Prostate gland (tissue), 2 donors: ENCODE data around the gene RNASEH2B.

Experiments
- CTCF ChIP-seq, 4 experiments: fragments of 200-600 bp in 2 of 4; fragments of 450-650 bp in 2 of 4; sonication (generic) in 2 of 4; IDR thresholded peaks; 1 replicate in 3 of 4; 2 replicates in 1 of 4; pipeline ENCODE4 v1.5.1; 2016 to 2019; ENCODE audit warnings: antibody characterized with exemption in 4 of 4, mild to moderate bottlenecking in 2 of 4, moderate library complexity in 2 of 4
- POLR2A ChIP-seq: fragments of 450-650 bp; IDR thresholded peaks from one replicate; pipeline ENCODE4 v1.6.1; 2016; ENCODE audit warnings: antibody characterized with exemption, mild to moderate bottlenecking
- POLR2AphosphoS5 ChIP-seq: sonication (generic); formaldehyde crosslinking; IDR thresholded peaks from one replicate; pipeline ENCODE4 v1.6.1; 2017; ENCODE audit warnings: antibody characterized with exemption

GRCh38 chr13:50901701-50902100, 7.9 kb upstream of the RNASEH2B start:
- TF ChIP-seq CTCF (IDR thresholded peaks at IDR 0.05) (no peak), POLR2AphosphoS5 (peak; percentile 53), POLR2A (no peak)
